Tongue (tissue), 2 donors: ENCODE data around the gene OARD1. TPM values are rescaled to one million over a fixed set of nuclear protein-coding genes. Genes with fewer than 3 reads are reported as not detected.

Experiments used
- DNase-seq: peaks from one replicate; pipeline ENCODE4 v3.0.0-alpha.2; 2015
- total RNA-seq: library from RNA; depleted of rRNA; stranded (reverse); fragments of >200 nt; gene quantifications from one replicate; pipeline ENCODE4 v1.2.3, GENCODE V29; 2014

Gene OARD1
- total RNA-seq, 1 donor from 2014 or later: 8.3 TPM

GRCh38 chr6:41047745-41048732, 24.1 kb downstream of the OARD1 start:
- peak; percentile 83 for DNase-seq

GRCh38 chr6:41047306-41047705, 24.9 kb downstream of the OARD1 start:
- no peak for DNase-seq

GRCh38 chr6:41046084-41046483, 26.1 kb downstream of the OARD1 start:
- no peak for DNase-seq

- no peak for DNase-seq
Measured at GRCh38 chr6:41045664-41046063, 26.5 kb downstream of the OARD1 start.

GRCh38 chr6:41043151-41043550, 29.0 kb downstream of the OARD1 start:
- no peak for DNase-seq

GRCh38 chr6:41042226-41043055, 29.7 kb downstream of the OARD1 start, which contains the start of gene TSPO2:
Gene TSPO2, plus strand, starts transcription at chr6:41042467. Its CDS starts 519 bp downstream, at chr6:41042986.
- DNase-seq: no peak

GRCh38 chr6:41040940-41041536, 31.1 kb downstream of the OARD1 start:
- no peak for DNase-seq

GRCh38 chr6:41040101-41040939, 31.8 kb downstream of the OARD1 start:
- no peak for DNase-seq

GRCh38 chr6:41039060-41039998, 32.8 kb downstream of the OARD1 start, which contains the start of gene UNC5CL:
Gene UNC5CL, minus strand, starts transcription at chr6:41039221. Its CDS starts 4,147 bp downstream, at chr6:41035074.
- DNase-seq: no peak

- no peak for DNase-seq
Measured at GRCh38 chr6:41038205-41038604, 34.0 kb downstream of the OARD1 start.

- DNase-seq: no peak
Measured at GRCh38 chr6:41037107-41037900, 34.9 kb downstream of the OARD1 start.

- DNase-seq: no peak
Measured at GRCh38 chr6:41036601-41037000, 35.6 kb downstream of the OARD1 start.

- DNase-seq: no peak
Measured at GRCh38 chr6:41036186-41036585, 36.0 kb downstream of the OARD1 start.

- DNase-seq: no peak
Measured at GRCh38 chr6:41033776-41034175, 38.4 kb downstream of the OARD1 start.

- DNase-seq: no peak
Measured at GRCh38 chr6:41032830-41033229, 39.3 kb downstream of the OARD1 start.

- no peak for DNase-seq
Measured at GRCh38 chr6:41028561-41029412, 43.4 kb downstream of the OARD1 start.

- DNase-seq: peak; percentile 89
Measured at GRCh38 chr6:41027799-41028560, 44.2 kb downstream of the OARD1 start.

- no peak for DNase-seq
Measured at GRCh38 chr6:41027241-41027640, 44.9 kb downstream of the OARD1 start.
